Activated CD4-positive, alpha-beta T cell treated with anti-CD3 and anti-CD28 coated beads for 4 hours (primary cell): ENCODE data around the gene NCOA5.

Experiments used
- DNase-seq, 2 donors: peaks; one replicate each; pipeline ENCODE4 v3.0.0-alpha.2; 2020

The NCOA5 gene

DNA sequence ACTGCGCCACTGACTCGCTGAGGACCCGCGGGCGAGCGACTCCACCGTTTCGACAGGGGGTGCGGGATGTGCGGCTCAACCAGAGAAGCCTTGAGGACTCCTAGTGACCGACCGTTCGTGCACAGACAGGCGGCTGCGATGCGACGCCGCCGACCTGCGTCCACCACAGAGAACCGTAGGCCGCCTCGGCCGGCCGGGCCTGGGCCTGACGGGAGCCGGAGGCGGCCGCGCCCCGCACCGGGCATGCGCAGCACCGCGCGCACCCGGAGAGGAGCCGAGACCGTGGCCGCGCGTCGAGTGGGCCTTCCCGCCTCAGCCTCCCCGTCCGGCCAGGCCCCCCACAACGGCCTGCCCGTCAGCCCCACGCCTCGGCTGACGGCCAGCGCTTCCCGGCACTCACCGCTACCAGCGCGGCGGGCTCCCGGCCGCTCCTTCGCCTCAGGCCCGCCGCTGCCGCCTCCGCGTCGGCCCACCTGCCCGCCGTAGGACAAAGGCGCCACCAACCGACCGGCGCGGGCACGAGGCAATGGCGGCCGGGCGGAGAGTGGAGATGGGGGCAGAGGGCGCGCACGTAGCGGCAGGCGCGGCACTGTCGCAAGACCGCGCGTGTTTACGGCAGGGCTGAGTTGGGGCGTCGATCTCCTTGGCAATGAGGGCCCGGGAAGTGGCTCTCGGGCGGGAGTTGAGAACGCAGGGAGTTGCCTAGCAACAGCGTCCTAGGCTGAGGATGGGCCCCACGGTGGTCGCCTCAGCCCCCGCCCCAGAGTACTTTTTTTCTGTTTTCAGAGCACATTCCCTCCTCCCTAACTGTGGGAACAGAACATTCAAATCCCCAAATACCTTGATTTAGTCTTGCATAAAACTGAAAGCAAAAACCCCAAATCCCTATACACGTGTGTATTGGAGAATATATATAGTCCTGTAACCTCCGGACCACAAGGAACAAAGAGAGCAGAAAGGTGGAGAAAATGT, at the start of gene NCOA5:
TSS of gene NCOA5 (minus strand) at position 546 of the 972 bp plus-strand sequence. CDS start 10,538 bp downstream, outside the sequence.
- peak; percentile 93 to 94 for DNase-seq

DNA sequence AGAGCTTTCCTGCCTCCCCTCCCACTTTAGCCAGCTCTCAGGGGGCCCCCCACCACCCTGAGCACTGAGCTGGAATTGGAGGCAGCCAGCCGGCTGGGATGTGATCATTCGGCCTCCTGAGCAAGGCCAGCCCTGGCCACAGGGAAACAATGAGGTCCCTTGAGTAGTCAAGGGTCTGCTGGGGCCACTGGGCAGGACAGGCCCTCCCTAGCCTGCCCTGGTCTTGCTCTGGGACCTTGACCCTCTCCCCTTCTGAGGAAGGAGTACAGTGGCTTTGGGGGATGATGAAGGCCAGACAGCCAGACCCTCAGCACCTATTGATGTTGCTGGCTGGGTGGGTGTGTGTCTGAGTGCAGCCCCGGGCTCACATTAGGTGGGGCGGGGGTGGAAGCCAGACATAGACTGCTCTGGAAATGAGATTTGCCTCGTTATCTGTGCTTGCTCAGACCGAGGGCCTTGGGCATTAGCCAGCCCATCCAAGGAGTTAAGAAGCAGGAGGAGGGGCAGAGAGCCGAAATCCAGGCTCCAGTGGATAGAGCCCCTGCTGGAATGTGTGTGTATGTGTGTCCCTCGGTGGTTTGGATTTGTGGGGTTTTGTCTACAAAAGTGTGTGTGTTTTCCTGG, 49.6 kb upstream of the NCOA5 start:
- no peak for DNase-seq

DNA sequence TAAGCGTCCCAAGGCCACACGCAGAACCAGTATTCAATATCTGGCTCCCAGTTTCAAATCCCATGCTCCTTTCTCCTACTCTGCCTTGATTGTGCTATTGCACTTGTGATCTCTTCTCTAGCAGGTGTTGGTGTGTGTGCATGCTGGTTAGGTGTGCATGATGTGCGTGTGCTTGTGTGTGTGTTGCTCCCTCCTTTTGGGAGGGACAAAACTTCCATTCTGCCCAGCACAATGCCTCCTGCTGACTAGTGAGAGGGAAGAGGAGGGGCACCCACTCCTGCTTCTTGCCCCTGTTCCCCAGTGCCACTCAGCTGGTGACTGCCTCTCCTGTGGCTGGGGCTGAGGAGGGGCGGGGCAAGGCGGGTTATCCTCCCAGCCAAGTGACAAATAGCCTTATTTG, 48.1 kb upstream of the NCOA5 start:
- no peak for DNase-seq

DNA sequence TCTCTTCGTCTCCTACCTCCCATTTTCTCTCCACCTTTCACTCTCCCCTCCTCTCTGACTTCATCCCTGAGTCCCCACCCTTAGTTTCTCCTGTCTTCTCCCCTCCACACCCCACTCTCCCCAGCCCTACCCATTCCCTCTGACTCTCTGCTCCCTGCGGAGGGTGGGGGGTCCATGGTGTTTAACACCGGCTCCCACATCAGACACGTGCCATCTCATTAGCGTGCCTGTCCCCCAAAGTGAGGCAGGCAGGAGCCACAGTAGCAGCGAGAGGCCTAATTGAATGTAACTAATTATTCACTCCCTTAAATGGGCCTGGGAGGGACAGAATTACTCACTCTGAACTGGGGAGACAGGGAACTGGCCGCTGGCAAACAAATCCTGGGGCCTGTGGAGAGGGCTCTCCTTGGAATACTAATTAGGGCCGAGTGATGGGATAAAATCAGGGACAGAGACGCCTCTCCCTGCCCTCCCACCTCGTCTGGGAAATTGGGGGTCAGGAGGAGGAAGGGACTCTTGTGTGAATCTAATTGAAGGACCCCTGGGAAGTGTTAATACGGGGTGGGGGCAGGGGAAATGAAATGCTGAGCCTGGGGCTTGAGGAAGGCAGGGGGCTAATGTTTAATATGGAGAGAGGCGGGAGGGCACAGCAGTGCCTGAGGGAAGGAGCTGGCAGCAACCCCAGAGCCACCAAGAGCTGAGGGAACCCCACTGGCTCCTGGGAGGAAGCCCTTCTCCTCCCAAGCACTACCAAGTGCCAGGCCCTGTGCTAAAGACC, 46.3 kb upstream of the NCOA5 start:
- no peak for DNase-seq

GRCh38 chr20:46134716-46135115, 45.0 kb upstream of the NCOA5 start:
- DNase-seq, result no peak

GRCh38 chr20:46133886-46134654, 44.3 kb upstream of the NCOA5 start:
- DNase-seq, result no peak

DNA sequence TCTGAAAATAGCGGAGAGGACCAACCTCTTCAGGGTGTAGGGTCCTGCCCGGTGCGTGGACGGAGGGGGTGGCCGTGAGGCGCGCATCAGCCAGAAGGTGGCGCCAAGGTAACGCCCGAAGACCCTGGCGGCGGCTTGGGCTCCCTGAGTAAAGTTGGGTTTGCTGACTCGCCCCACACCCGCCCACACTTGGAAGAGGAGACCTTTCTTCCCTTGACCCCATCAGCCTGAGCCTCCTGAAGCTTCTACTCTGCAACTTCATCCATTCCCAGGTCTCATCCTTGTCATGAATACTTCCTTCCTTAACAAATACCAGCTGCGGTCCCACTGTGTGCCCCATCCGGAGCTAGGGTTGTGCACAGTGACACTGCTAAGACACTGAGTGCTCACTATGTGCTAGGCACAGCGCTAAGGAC, 43.0 kb upstream of the NCOA5 start:
- DNase-seq, result peak; percentile 38 to 59

DNA sequence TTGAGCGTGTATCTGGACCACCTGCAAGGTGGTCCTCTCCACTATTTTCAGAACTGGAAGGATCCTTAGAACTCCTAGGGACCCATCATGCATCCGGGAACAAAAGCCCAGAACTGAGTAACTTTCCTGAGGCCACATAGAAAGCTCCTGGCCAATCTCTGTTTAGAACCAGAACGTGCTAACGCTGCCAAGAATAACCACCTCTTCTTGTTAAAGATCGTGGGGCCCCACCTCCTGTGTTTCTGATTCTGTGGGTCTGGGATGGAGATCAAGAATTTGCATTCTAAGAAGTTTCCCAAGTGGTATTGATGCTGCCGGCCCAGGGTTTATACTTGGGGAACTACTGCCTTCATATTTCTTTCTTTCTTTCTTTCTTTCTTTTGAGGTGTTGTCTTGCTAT, 41.6 kb upstream of the NCOA5 start:
- DNase-seq, result no peak

GRCh38 chr20:46130534-46130933, 40.8 kb upstream of the NCOA5 start:
- DNase-seq, result no peak

GRCh38 chr20:46129955-46130481, 40.3 kb upstream of the NCOA5 start:
- DNase-seq, result no peak

- no peak for DNase-seq
These were observed 38.8 kb upstream of the NCOA5 start for GRCh38 chr20:46128310-46129151.

- no peak for DNase-seq
These were observed 37.7 kb upstream of the NCOA5 start for GRCh38 chr20:46127396-46128010.

DNA sequence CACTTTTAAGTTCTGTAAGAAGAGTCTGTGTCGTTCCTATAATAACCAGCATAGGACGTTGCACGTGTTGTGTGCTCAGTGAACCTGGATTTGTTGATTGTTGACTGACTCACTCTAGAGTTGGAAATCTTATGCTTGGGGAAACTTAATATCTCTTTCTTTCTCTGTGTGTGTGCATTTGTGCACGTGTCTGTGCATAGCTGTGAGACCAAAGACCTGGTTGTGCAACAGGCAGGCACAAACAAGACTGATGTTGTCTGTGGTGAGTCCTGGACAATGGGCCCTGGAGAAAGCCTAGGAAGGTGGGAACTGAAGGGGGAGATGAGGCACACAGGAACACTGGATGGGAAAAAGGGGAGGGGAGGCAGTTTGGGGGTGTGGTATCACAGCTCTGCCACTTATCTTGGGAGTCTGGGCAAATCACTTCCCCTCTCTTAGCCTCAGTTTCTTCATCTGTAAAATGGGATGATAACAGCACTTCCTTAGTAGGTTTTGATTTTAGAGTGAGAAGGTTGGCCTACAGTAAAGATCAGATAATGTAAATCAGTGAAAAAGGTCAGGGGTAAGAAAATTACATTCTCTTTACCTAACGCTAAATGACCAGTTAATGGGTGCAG, 36.8 kb upstream of the NCOA5 start:
- no peak for DNase-seq

DNA sequence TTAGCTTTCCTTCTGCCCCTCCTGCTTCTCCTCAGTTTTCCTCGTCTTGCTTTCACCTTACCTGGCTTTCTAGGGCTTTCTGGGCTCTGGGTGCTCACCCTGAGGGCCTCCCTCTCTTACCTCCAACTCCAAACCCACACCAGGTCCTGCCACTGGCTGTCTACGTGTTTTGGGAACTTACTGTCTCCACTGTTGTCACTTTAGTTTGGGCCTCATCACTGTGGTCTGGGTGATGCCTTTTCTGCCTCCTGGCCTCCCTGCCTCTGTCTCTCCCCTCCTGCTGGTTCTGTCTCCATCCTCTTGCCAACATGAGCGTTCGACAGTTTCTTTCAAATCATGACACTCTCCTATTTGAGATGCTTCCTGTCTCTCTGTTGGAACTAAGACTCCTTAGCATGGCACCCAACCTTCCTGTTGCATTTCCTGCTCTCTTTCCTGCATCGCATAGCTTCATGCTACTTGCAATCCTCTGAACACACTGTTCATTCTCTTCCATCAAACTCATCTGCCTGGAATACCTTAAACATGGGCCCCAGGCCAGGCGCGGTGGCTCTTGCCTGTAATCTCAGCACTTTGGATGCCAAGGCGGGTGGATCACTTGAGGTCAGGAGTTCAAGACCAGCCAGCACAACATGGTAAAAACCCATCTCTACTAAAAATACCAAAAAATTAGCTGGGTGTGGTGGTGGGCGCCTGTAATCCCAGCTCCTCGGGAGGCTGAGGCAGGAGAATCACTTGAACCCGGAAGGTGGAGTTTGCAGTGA, 33.9 kb upstream of the NCOA5 start:
- DNase-seq, result no peak

- DNase-seq, result no peak
These were observed 33.0 kb upstream of the NCOA5 start for GRCh38 chr20:46122516-46123481.

GRCh38 chr20:46122071-46122470, 32.3 kb upstream of the NCOA5 start:
- no peak for DNase-seq

DNA sequence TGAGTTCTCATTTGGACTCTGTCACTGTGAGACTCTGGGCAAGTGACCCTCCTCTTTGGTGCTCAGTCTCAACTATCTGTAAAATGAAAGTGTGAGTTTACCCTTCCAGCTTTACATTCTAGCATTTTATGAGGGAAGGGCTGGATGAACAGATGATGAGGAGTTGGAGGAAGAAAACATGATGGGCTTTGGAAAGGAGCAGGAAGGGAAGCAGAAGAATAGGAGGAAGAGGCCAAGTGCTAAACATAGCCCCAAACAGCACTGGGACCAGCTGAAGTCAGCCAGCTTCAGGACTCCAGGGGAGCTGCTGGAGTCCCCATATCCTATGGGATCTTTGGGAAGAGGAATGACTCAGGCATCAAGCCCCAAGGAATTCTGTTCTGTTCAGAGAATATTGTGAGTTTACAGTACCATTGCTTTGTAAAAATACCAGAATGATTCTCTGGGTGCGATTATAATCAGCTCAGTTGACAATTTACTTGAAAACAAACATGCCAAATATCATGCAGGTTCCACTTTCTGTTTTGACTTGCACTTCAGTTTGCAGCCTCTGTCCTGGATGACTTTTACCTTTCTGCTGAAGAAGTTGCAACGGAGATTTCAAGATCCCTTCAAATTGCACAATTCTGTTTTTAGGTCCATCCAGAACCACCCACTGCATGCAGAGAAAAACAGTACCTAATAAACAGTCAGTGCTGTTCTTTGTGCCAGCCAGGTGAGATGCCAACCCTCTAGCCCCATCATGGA, 31.6 kb upstream of the NCOA5 start:
- no peak for DNase-seq

DNA sequence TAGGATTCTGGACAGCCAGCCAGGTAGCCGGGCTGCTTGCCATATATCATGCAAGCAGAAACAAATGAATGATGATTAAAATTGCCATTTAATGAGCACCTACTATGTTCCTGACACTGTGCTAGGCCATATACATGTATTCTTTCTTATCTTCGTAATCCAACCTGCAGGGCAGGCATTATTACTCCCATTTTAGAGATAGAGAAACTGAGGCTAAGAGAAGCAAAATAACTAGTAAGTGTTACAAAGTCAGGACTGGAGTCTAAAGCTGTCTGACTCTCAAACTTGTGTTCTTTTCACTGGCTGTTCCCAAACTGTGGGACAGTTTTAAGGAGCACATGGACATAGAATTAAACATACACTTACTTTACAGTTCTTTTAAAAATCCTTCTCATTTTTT, 30.4 kb upstream of the NCOA5 start:
- no peak for DNase-seq
